ENCODE measurements around the gene LPIN1.
"Not testable (repeated sequence)": the region's sequence is repeated elsewhere in the genome, so short reads cannot be mapped to it uniquely, and the experiment has no call there.

Gene LPIN1

DNA sequence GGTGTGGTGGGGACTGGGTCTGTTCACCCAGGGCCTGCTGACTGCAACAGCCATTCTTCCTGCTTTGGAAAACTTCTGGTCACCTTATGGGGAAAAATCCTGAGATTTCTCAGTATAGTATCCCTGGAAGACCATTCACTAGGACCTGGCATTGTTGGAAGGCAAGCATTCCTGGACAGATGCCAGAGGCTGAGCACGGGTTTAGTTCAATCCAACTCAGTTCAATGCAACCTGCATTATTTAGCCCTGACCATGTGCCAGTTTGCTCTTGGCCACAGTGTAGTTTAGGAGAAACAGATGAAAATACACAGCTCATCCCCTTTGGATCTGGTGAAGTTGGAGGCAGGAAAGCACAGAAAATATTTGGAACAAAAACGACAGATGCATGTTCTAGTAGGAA is 95.9 kb downstream of the LPIN1 start:
- DNase-seq = no peak

- not testable (repeated sequence) for DNase-seq
These were observed 98.4 kb downstream of the LPIN1 start for GRCh38 chr2:11844798-11845197.

DNA sequence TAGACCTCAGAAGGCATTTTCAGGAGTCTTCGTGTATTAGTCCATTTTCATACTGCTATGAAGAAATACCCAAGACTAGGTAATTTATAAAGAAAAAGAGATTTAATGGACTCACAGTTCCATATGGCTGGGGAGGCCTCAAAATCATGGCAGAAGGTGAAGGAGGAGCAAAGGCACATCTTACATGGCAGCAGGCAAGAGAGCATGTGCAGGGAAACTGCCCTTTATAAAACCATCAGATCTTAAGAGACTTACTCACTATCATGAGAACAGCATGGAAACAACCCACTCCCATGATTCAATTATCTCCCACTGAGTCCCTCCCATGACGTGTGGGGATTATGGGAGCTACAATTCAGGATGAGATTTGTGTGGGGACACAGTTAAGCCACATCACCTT is 101.5 kb downstream of the LPIN1 start:
- not testable (repeated sequence) for DNase-seq

GRCh38 chr2:11850082-11850481 is 103.7 kb downstream of the LPIN1 start:
- no peak for DNase-seq

DNA sequence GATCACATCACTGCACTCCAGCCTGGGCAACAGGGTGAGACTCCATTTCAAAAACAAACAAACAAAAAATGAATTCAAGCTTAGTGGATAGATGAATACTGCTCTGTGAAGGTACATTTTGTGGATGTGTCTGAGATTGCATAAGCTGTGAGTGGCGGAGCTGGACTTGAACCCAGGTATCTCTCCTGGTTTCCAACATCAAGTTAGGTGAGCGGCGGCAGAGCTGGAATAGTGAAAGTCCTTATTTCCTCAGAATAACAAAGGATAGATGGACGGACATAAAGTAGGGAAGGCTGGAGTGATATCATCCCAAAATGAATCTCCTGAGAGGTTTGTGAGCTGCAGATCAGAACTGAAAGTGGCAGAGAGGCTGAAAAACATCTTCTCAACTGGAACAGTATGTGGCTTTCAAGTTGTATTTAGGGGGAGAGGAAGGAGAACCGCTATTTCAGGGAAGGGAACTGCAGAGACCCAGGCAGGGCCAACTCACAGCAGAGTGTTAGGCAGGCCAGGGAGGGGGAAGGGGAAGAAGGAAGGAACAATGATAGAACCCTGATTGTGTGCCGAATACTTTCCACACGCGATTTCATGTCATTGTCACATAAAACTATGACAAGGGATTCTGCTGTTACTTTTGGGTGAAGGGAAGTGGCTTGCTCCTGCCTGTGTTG is 106.2 kb downstream of the LPIN1 start:
- DNase-seq = no peak

DNA sequence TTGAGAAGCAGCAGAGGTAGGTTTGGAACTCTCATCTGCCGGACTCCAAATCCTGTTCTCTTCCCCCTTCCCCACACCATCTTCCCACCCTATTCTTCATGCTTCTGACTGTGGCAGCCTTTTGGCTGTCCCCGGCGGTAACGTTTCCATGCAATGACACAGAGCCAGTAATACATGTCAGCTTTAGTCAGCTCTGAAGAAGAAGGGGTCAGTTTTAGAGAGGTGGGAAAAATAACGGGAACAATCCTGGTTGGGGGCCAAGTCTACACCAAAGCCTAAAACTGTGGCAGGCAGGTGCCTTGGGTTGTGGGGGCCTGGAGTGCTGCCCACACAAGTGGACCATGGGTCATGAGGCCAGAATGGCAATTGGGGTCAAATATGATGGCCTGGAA is 106.8 kb downstream of the LPIN1 start:
- DNase-seq = no peak

GRCh38 chr2:11855064-11855760 is 108.8 kb downstream of the LPIN1 start:
- no peak for DNase-seq

- DNase-seq = no peak
These were observed 109.7 kb downstream of the LPIN1 start for GRCh38 chr2:11856095-11856494.

DNA sequence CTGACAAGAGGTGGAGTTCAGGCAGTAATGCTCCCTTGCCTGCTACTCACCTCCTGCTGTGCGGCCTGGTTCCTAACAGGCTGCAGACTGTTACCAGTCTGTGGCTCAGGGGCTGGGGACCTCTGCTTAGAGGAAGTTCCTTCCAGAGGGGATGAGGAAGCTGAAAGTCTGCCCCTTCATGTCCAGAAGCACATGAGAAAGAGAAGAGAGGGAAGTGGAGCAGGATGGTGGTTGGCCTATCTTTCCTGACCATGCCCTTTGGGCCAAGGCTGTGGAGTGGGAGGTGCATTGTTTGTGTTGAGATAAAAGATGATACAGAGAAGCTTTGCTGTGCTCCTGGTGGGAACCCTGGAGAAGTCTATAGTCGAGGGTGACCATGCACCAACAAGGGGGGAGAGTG is 112.5 kb downstream of the LPIN1 start:
- DNase-seq = no peak

DNA sequence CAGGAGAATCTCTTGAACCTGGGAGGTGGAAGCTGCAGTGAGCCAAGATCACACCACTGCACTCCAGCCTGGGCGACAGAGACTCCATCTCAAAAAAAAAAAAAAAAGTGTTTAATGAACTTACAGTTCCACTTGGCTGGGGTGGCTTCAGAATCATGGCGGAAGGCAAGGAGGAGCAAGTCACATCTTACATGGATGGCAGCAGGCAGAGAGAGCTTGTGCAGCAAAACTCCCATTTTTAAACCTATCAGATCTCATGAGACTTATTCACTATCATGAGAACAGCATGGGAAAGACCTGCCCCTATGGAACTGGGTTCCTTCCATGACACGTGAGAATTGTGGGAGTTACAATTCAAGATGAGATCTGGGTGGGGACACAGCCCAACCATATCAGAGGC is 113.5 kb downstream of the LPIN1 start:
- DNase-seq = not testable (repeated sequence)

- no peak for DNase-seq
These were observed 114.6 kb downstream of the LPIN1 start for GRCh38 chr2:11861044-11861443.

DNA sequence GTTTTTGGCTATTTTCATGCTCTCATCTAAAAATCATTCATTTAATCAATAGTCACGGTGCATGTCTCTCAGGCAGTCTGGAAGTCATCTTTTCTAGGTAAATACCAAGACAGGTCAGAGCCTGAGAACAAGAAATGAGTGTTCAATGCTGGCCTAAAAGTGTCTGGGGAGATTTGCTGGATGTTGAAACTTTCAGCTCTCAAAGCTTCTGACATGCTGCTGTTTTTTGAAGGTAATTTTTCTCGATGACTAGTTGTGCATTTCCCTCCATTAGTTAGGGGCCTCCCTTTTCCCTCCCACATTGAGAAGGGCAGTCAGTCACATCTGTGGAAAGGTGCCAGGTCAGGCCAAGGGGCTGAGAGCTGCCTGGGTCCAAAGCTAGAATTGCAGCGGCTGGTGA is 115.6 kb downstream of the LPIN1 start:
- no peak for DNase-seq

DNA sequence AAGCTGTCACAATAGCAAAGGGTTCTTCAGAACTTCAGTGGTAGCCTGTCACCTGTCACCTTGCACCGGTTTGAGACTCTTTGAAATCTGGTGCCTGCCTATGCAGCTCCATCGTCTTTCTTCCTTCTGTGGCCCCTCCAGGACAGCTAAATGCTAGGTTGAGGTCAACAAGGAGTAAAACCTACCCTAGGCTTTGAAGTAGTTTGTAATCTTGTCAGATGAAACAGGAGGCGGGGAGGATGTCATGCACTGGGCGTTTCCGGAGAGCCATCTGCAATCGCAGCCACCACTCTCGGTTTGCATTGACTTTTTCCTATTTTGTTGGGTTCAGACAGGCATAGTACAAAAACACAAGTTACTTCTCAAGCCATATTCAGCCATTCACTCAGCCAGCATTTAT is 116.7 kb downstream of the LPIN1 start:
- DNase-seq = no peak

- DNase-seq = peak; percentile 69
These were observed 117.3 kb downstream of the LPIN1 start for GRCh38 chr2:11863513-11864328.

DNA sequence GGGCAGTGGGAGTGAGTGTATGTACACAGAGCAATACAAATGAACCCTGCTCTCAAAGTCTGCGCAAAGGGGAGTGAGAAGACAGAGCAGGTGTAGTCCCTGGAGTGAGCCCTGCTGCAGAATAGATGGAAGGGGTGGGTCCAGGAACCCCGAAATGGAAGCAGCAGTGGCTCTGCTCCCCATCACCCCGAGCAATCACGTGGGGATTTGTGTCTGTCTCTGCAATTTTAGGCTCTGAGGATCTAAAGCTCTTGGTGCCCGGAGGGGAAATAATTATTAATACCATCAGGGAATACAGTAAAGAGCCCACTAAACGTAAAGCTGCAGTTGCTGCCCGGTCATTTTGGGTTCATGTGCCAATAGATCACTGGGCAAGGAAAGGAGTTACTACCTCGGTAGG is 118.3 kb downstream of the LPIN1 start:
- no peak for DNase-seq

DNA sequence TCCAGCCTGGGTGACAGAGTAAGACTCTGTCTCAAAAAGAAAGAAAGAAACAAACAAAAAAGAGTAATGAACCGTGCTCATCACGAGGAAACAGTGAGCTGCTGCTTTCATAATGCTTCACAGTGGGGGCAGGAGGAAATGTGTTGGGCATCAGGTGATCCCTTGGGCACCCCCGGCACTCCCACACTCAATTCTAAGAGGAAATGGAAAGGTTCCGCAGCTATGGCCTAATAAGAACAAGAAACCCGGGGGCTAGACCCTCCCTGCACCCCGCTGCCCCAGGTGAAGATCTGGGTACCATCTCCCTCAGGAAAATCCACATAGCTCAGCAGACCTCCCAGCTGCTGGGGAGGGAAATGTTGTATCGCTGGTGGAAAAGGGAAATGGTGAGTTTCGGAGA is 118.9 kb downstream of the LPIN1 start:
- peak; percentile 10 for DNase-seq

DNA sequence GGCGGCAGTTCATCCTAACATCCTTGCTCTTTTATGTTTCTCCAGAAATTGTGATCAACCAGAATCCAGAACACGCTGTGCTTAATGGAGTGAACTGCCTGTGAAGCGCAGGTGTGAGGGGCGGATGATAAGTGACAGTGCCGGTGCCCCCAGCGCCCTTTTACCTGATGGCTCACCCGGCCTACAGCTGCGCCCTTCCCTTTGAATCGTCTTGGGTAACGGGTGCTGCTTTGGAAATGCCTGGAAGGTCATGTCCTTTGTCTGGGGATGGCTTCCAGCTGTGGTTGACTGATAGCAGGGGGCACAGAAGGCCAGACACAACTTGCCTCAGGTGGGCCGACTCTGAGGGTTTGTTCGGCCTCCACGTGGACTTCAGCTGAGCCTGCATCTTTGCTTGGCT is 119.4 kb downstream of the LPIN1 start:
- no peak for DNase-seq

DNA sequence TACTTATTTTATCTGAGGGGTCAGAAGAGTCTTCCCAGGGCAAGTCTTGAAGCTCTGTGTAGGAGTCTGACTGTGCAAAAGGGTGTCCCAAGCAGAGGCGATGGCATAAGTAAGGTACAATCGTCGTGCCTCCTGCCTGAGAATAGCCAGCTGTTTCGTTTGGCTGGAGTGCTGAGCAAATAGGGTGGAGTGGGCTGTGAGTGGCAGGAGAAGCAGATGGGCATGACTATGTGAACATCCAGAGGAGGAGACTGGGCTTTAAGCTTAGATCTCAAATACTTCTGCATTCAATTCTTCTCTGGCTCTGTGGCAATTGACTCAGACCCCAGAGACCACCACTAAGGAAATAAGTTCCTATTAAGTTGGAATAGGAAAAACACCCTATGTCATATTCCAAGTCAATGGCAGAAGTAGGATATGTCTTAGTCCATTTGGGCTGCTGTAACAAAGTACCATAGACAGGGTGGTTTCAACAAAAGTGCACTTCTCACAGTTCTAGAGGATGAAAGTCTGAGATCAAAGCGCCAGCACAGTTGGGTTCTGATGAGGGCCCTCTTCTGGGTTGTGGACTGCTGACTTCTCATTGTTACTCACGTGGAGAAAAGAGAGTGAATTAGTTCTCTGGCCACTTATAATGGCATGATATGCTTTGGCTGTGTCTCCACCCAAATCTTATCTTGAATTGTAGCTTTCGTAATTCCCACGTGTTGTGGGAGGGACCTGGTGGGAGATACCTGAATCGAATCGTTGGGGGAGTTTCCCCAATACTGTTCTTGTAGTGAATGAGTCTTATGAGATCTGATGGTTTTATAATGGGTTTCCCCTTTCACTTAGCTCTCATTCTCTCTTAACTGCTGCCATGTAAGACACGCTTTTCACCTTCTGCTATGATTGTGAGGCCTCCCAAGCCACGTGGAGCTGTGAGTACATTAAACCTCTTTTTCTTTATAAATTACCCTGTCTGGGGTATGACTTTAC is 120.2 kb downstream of the LPIN1 start:
- DNase-seq = peak; percentile 18

DNA sequence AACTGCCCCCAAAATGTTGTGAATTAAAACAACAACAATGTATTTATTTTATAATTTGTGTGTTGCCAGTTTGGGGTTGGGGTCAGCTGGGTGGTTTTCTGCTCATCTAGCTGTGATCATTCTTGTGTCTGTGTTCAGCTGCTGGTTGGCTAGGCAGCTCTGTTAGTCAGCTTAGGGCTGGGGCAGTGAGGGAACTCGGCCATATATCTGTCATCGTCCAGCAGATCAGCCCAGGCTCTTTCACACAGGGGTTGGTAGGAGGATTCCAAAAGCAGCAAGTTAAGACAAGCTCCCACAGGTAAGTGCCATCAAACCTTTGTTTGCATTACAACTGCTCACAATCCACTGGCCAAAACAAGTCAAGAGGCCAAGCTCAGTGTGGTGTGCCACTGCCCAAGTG is 121.5 kb downstream of the LPIN1 start:
- no peak for DNase-seq

- DNase-seq = no peak
These were observed 123.1 kb downstream of the LPIN1 start for GRCh38 chr2:11869391-11869991.

DNA sequence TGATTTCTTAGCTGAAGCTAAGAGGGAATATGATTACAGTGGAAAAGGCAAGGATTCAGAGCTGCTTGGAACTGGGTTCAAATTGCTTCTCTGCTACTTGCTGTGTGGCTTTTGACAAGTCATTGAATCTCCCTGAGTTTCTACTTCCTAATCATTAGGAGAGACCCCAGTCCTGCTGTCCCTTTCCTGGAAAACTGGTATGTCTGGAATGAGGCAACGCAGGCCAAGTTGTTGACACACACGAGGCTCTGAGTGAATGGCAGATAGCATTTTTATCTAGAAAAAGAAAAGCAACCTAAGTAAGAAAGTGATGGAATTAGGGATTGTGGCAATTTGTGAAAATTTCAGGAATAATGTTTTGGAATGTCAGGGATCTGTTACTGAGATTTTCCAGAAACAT is 123.6 kb downstream of the LPIN1 start:
- no peak for DNase-seq

DNA sequence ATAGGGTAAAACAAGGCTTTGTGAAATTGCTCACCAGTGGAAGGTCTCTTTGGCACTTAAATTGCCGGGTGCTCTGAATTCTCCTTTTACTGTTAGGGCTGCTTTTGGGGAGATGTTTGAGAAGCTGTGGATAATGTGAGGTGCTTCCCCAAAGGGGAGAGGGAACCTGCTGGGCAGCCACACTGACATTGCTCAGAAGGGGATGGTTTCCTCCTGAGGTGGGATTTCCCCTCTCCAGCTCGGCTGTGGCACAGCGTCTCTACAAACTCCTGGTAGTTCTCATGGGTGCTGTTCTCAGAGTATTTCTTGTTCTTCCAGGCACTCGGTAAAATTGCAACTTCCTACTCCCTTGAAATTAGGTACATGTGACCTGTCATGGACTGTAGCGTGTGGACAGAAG is 124.2 kb downstream of the LPIN1 start:
- no peak for DNase-seq
